Upper lobe of left lung (tissue), 4 donors: ENCODE data around the gene PELI2.

ENCODE experiments used
- POLR2AphosphoS5 ChIP-seq, 2 donors: sonication (generic); formaldehyde crosslinking; IDR thresholded peaks; one replicate each; pipeline ENCODE4 v1.5.1; 2017; ENCODE audit warnings: antibody characterized with exemption in 2 of 2
- TF ChIP-seq, protein P1 (sequence below), 6 experiments: fragments of 450-650 bp in 4 of 6; fragments of 200-600 bp in 2 of 6; sonication (generic) in 2 of 6; IDR thresholded peaks; one replicate each; pipeline ENCODE4 v1.5.1; 2016 to 2019; ENCODE audit warnings: antibody characterized with exemption in 6 of 6

DNA sequence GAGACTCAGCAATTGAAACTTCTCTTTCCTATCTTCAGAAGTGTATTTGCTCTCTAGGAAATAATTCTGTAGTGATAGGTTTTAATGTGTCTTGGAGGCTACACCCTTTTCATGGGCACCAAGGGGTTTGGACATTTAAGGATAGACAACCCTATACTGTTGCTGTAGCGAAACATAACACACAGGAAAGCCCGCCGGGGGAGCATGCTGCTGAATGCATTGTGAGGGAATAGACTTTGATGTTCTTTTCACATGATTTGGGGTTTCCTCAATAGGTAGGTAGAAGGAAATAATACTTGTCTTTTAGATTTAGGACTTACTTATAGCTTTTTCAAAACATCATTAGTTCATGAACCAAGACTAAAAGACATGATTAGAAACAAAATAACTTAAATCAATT is 97.0 kb downstream of the PELI2 start:
- TF ChIP-seq, protein P1, sequence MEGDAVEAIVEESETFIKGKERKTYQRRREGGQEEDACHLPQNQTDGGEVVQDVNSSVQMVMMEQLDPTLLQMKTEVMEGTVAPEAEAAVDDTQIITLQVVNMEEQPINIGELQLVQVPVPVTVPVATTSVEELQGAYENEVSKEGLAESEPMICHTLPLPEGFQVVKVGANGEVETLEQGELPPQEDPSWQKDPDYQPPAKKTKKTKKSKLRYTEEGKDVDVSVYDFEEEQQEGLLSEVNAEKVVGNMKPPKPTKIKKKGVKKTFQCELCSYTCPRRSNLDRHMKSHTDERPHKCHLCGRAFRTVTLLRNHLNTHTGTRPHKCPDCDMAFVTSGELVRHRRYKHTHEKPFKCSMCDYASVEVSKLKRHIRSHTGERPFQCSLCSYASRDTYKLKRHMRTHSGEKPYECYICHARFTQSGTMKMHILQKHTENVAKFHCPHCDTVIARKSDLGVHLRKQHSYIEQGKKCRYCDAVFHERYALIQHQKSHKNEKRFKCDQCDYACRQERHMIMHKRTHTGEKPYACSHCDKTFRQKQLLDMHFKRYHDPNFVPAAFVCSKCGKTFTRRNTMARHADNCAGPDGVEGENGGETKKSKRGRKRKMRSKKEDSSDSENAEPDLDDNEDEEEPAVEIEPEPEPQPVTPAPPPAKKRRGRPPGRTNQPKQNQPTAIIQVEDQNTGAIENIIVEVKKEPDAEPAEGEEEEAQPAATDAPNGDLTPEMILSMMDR (IDR thresholded peaks at IDR 0.05) = no peak
- no peak for TF ChIP-seq POLR2AphosphoS5 (IDR thresholded peaks at IDR 0.05)
